Panc1 (cell line): ENCODE results near the gene TWF1.

Source experiments
- POLR2AphosphoS5 ChIP-seq: IDR thresholded peaks from 2 replicates; pipeline ENCODE4 v1.6.1; 2012; ENCODE audit warnings: mild to moderate bottlenecking, low read depth, low read length, moderate library complexity
- SIN3A ChIP-seq: IDR thresholded peaks from 2 replicates; pipeline ENCODE4 v1.6.1; 2012; ENCODE audit warnings: low read depth, mild to moderate bottlenecking, low read length, moderate library complexity, borderline replicate concordance; ENCODE audit not compliant: insufficient read depth
- TCF7L2 ChIP-seq: IDR thresholded peaks from 2 replicates; pipeline ENCODE4 v1.6.1; 2011; ENCODE audit warnings: mild to moderate bottlenecking, low read depth, low read length, inconsistent platforms
- TF ChIP-seq, protein P1 (sequence below), 2 experiments: IDR thresholded peaks; 2 replicates each; pipeline ENCODE4 v1.6.1; 2011 to 2012; ENCODE audit warnings: low read depth in 2 of 2, control low read depth in 1 of 2, low read length in 1 of 2, mild to moderate bottlenecking in 1 of 2, moderate library complexity in 1 of 2; ENCODE audit not compliant: insufficient read depth in 1 of 2
- TF ChIP-seq, protein P2 (sequence below): fragments of 450-650 bp; IDR thresholded peaks from 2 replicates; pipeline ENCODE4 v1.5.1; 2017; ENCODE audit warnings: mild to moderate bottlenecking

DNA sequence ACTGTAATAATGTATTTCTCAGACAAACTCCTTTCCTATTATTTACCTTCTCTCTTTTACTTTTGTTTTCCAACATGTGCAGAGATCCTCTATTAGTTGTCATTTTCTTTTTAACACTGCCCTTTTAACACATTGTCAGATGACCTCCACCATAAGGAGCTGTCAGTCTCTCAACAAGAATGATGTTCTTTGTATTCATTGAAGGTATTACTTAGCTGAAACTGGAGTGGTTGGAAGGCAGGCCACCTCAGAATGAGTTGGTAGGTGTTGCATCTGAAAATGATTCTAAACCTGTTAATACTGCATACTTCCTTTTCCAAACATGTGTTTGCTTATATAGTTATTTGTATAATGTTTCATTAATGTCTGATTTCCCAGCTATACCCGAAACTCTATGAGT is 46.6 kb upstream of the TWF1 start:
- TF ChIP-seq, protein P1, sequence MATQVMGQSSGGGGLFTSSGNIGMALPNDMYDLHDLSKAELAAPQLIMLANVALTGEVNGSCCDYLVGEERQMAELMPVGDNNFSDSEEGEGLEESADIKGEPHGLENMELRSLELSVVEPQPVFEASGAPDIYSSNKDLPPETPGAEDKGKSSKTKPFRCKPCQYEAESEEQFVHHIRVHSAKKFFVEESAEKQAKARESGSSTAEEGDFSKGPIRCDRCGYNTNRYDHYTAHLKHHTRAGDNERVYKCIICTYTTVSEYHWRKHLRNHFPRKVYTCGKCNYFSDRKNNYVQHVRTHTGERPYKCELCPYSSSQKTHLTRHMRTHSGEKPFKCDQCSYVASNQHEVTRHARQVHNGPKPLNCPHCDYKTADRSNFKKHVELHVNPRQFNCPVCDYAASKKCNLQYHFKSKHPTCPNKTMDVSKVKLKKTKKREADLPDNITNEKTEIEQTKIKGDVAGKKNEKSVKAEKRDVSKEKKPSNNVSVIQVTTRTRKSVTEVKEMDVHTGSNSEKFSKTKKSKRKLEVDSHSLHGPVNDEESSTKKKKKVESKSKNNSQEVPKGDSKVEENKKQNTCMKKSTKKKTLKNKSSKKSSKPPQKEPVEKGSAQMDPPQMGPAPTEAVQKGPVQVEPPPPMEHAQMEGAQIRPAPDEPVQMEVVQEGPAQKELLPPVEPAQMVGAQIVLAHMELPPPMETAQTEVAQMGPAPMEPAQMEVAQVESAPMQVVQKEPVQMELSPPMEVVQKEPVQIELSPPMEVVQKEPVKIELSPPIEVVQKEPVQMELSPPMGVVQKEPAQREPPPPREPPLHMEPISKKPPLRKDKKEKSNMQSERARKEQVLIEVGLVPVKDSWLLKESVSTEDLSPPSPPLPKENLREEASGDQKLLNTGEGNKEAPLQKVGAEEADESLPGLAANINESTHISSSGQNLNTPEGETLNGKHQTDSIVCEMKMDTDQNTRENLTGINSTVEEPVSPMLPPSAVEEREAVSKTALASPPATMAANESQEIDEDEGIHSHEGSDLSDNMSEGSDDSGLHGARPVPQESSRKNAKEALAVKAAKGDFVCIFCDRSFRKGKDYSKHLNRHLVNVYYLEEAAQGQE (IDR thresholded peaks at IDR 0.05; ENCODE audit: insufficient read depth in 1 of 2, low read depth in 2 of 2, low read length in 1 of 2) = no peak
- TF ChIP-seq, protein P2, sequence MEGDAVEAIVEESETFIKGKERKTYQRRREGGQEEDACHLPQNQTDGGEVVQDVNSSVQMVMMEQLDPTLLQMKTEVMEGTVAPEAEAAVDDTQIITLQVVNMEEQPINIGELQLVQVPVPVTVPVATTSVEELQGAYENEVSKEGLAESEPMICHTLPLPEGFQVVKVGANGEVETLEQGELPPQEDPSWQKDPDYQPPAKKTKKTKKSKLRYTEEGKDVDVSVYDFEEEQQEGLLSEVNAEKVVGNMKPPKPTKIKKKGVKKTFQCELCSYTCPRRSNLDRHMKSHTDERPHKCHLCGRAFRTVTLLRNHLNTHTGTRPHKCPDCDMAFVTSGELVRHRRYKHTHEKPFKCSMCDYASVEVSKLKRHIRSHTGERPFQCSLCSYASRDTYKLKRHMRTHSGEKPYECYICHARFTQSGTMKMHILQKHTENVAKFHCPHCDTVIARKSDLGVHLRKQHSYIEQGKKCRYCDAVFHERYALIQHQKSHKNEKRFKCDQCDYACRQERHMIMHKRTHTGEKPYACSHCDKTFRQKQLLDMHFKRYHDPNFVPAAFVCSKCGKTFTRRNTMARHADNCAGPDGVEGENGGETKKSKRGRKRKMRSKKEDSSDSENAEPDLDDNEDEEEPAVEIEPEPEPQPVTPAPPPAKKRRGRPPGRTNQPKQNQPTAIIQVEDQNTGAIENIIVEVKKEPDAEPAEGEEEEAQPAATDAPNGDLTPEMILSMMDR = no peak
- no peak for TF ChIP-seq POLR2AphosphoS5
- TF ChIP-seq SIN3A = no peak
- TF ChIP-seq TCF7L2 = no peak
